GM12878 (cell line): ENCODE results near the gene SCYGR2. TPM values are rescaled to one million over a fixed set of nuclear protein-coding genes. Genes with fewer than 3 reads are reported as not detected.

Experiments used
- ATAC-seq: fragments of 200-7000 bp; cut with Tn5 transposase; 3 replicates; pipeline ENCODE4 v1.9.1; 2020; ENCODE audit warnings: mild to moderate bottlenecking, moderate library complexity
- BruUV-seq: library from RNA; stranded (reverse); fragments of 400-500 nt; replicated peaks from 2 replicates; lab custom pipeline; 2021; lab: Mats Ljungman, UMichigan
- CTCF ChIA-PET: fragments of 300-600 bp; sonication (Branson Sonifier 250); formaldehyde crosslinking; extraction: SDS; loops from one replicate; lab custom pipeline; 2021; ENCODE audit warnings: inconsistent platforms; lab: Yijun Ruan, JAX
- POLR2A ChIA-PET: fragments of 350-600 bp; formaldehyde crosslinking; extraction: SDS; loops from one replicate; lab custom pipeline; 2021; ENCODE audit warnings: inconsistent platforms; lab: Charles Lee
- RAD21 ChIA-PET: fragments of 300-600 bp; sonication (Branson Sonifier 250); formaldehyde crosslinking; loops from one replicate; lab custom pipeline; 2023; ENCODE audit warnings: antibody characterized with exemption; ENCODE audit not compliant: unreplicated experiment; lab: Charles Lee
- SMC1A ChIA-PET: fragments of 300-600 bp; sonication (Branson Sonifier 250); formaldehyde crosslinking; loops from one replicate; lab custom pipeline; 2023; ENCODE audit not compliant: unreplicated experiment, uncharacterized antibody; lab: Charles Lee
- DNase-seq: peaks from one replicate; pipeline ENCODE4 v3.0.0-alpha.2; 2011; ENCODE audit warnings: low read depth, low spot score
- FAIRE-seq: peaks from 3 replicates; lab custom pipeline; 2011; peaks lifted over from hg19 to GRCh38; lab: Jason Lieb, UNC
- H2AFZ ChIP-seq: 2 replicates; pipeline ENCODE4 v1.6.0; 2011; ENCODE audit warnings: low read depth, low read length, control low read depth; ENCODE audit not compliant: control insufficient read depth
- H3K27ac ChIP-seq: 2 replicates; pipeline ENCODE4 v1.5.1; 2011; ENCODE audit warnings: control low read depth; ENCODE audit not compliant: control insufficient read depth, insufficient read depth
- H3K27me3 ChIP-seq, 2 experiments: replicated peaks in 1 of 2; 2 replicates each; pipeline versions ENCODE4 v1.6.0 to v1.6.1; 2011; ENCODE audit warnings: low read length in 1 of 2; ENCODE audit not compliant: control insufficient read depth in 2 of 2, insufficient read depth in 2 of 2
- H3K36me3 ChIP-seq, 2 experiments: 2 replicates each; pipeline ENCODE4 v1.5.1; 2011; ENCODE audit warnings: low read length in 1 of 2; ENCODE audit not compliant: control insufficient read depth in 2 of 2, insufficient read depth in 2 of 2
- H3K4me1 ChIP-seq: 2 replicates; pipeline ENCODE4 v1.6.1; 2011; ENCODE audit warnings: mild to moderate bottlenecking, low read length, moderate library complexity, mixed read lengths; ENCODE audit not compliant: control insufficient read depth, insufficient read depth
- H3K4me2 ChIP-seq: 2 replicates; pipeline ENCODE4 v1.6.0; 2011; ENCODE audit warnings: control low read depth; ENCODE audit not compliant: control insufficient read depth, insufficient read depth
- H3K4me3 ChIP-seq: fragments of 200-600 bp; sonication (generic); 2 replicates; pipeline ENCODE4 v1.5.1; 2016
- H3K79me2 ChIP-seq: 2 replicates; pipeline ENCODE4 v1.6.0; 2011; ENCODE audit warnings: low read length; ENCODE audit not compliant: control insufficient read depth, insufficient read depth
- H3K9ac ChIP-seq: 2 replicates; pipeline ENCODE4 v1.8.0; 2011; ENCODE audit warnings: low read length, control low read depth, mixed read lengths; ENCODE audit not compliant: control insufficient read depth, insufficient read depth
- H3K9me3 ChIP-seq: replicated peaks from 3 replicates; pipeline ENCODE4 v1.5.1; 2011; ENCODE audit warnings: mild to moderate bottlenecking, low read length; ENCODE audit not compliant: control insufficient read depth, insufficient read depth
- H4K20me1 ChIP-seq: 2 replicates; pipeline ENCODE4 v1.6.0; 2011; ENCODE audit not compliant: control insufficient read depth, insufficient read depth
- CBX3 ChIP-seq: fragments of 200-600 bp; sonication (generic); IDR thresholded peaks from 2 replicates; pipeline ENCODE4 v1.6.1; 2016; ENCODE audit warnings: low read depth, borderline replicate concordance
- HDAC6 ChIP-seq: fragments of 200-600 bp; sonication (generic); IDR thresholded peaks from one replicate; pipeline ENCODE4 v1.8.0; 2017; ENCODE audit warnings: antibody characterized with exemption; ENCODE audit not compliant: unreplicated experiment
- MTA3 ChIP-seq: IDR thresholded peaks from 2 replicates; pipeline ENCODE4 v1.6.1; 2012; ENCODE audit warnings: low read length, inconsistent platforms, borderline replicate concordance
- RAD51 ChIP-seq: fragments of 450-650 bp; IDR thresholded peaks from 2 replicates; pipeline ENCODE4 v1.6.1; 2016; ENCODE audit warnings: moderate library complexity, mild to moderate bottlenecking, inconsistent platforms
- SIX5 ChIP-seq: IDR thresholded peaks from 2 replicates; pipeline ENCODE4 v1.6.1; 2011; ENCODE audit warnings: mild to moderate bottlenecking, low read depth, low read length, moderate library complexity; ENCODE audit not compliant: severe bottlenecking
- TAF1 ChIP-seq: IDR thresholded peaks from 2 replicates; pipeline ENCODE4 v1.6.1; 2011; ENCODE audit warnings: mild to moderate bottlenecking, low read depth, low read length, borderline replicate concordance
- YY1 ChIP-seq: IDR thresholded peaks from 2 replicates; pipeline ENCODE4 v1.6.1; 2011; ENCODE audit warnings: low read depth, mild to moderate bottlenecking, low read length
- ZBED1 ChIP-seq: IDR thresholded peaks from 2 replicates; pipeline ENCODE4 v1.6.1; 2016; ENCODE audit warnings: borderline replicate concordance
- ZNF592 ChIP-seq: fragments of 450-650 bp; IDR thresholded peaks from 2 replicates; pipeline ENCODE4 v1.6.1; 2017; ENCODE audit warnings: mild to moderate bottlenecking, moderate library complexity
- ZZZ3 ChIP-seq: IDR thresholded peaks from 2 replicates; pipeline ENCODE4 v1.6.1; 2011; ENCODE audit warnings: low read depth; ENCODE audit not compliant: control insufficient read depth, insufficient read length
- WGBS: methylation state at CpG from one replicate; pipeline ENCODE4 v1.1.6; 2016; ENCODE audit warnings: low lambda C conversion rate; ENCODE audit not compliant: insufficient replicate concordance, insufficient coverage; ENCODE audit errors: missing lambda C conversion rate; 5-methylcytosine and 5-hydroxymethylcytosine counted together
- in situ Hi-C: fragments of 300-500 bp; cut with MboI; formaldehyde crosslinking; loops from 9 replicates; pipeline ENCODE4 v1.14.3; 2018; ENCODE audit warnings: mixed read lengths
- intact Hi-C: fragments of 100-400 bp; cut with micrococcal nuclease; formaldehyde crosslinking; loops from one replicate; pipeline ENCODE4 v1.14.2; 2022; ENCODE audit not compliant: unreplicated experiment
- polyA plus RNA-seq, 11 experiments: library from polyadenylated mRNA; depleted of rRNA in 4 of 11; unstranded in 6 of 11; stranded (reverse) in 5 of 11; fragments of >200 nt; fragmentation: Nextera tagmentation in 4 of 11; fragmentation: Illumina TruSeq in 1 of 11; extraction: Ambion mirVana in 4 of 11; extraction: Trizol in 1 of 11; gene quantifications; 1 replicate in 1 of 11; 2 replicates in 10 of 11; pipeline versions ENCODE4 v1.2.1 to v1.2.3, GENCODE V29; 2011 to 2016; ENCODE audit warnings: inconsistent platforms in 2 of 11, missing spikeins in 2 of 11, low read depth in 1 of 11
- total RNA-seq, 4 experiments: library from RNA; depleted of rRNA in 3 of 4; stranded (reverse); fragments of >200 nt in 3 of 4; fragmentation: Illumina TruSeq in 1 of 4; extraction: Trizol in 1 of 4; gene quantifications; 2 replicates each; pipeline versions ENCODE4 v1.2.1 to v1.2.3, GENCODE V29; 2013 to 2021
- TF ChIP-seq, protein P1 (sequence below), 3 experiments: IDR thresholded peaks in 2 of 3; conservative IDR thresholded peaks in 1 of 3; 2 replicates each; pipeline ENCODE4 v1.5.1; 2011; ENCODE audit warnings: low read depth in 3 of 3, low read length in 3 of 3, mild to moderate bottlenecking in 3 of 3, control low read depth in 2 of 3, moderate library complexity in 2 of 3, inconsistent platforms in 1 of 3, mixed read lengths in 1 of 3; ENCODE audit not compliant: control insufficient read depth in 2 of 3, insufficient read depth in 1 of 3; ENCODE audit errors: extremely low read depth in 1 of 3
- TF ChIP-seq, protein P2 (sequence below): fragments of 450-650 bp; formaldehyde crosslinking; IDR thresholded peaks from 2 replicates; pipeline ENCODE4 v1.4.0; 2022; ENCODE audit warnings: mild to moderate bottlenecking, moderate library complexity
- TF ChIP-seq, protein P3 (sequence below): fragments of 450-650 bp; conservative IDR thresholded peaks from 2 replicates; pipeline ENCODE4 v1.6.1; 2017; ENCODE audit warnings: mild to moderate bottlenecking, moderate library complexity

The SCYGR2 gene
- total and polyA plus RNA-seq, 10 of the 15 experiments (the other 5 are each of a cell fraction or from before 2014, with no cell fraction given): not detected

GRCh38 chr2:227632827-227633226 lies 34.1 kb downstream of the SCYGR2 start:
- in situ Hi-C loops (no loop called here), intact Hi-C loops (no loop called here)
- WGBS: 33% methylated on average over 6 of the region's 6 CpGs
- Histone ChIP-seq H3K9ac (no peak overlapping the region), H2AFZ (no peak overlapping the region), H3K4me3 (no peak overlapping the region), H3K9me3 (no peaks in the 10 kb centered on the region), H3K4me1 (no peaks in the 10 kb centered on the region), H3K79me2 (no peaks in the 10 kb centered on the region), H3K27ac (no peak overlapping the region), H3K4me2 (no peak overlapping the region), H3K36me3 (no peaks in the 10 kb centered on the region), H4K20me1 (no peaks in the 10 kb centered on the region), H3K27me3 (peaks cover 0 to 1% of the 10 kb centered on the region in 2 experiments; a peak in 1 of 4 replicates)
- no peak for FAIRE-seq
- ChIA-PET RAD21 (interaction anchor here (1.5 to 2.2 kb wide), 2 partner anchors 25 to 133 kb away, joined by 3 to 5 read pairs; no protein-coding TSS in a partner anchor), POLR2A (no interaction called here), SMC1A (interaction anchor here (1.1 kb wide), 1 partner anchor 11 kb away, joined by 4 read pairs; no protein-coding TSS in a partner anchor), CTCF (interaction anchor here (2.0 to 2.7 kb wide), 2 partner anchors 133 to 227 kb away, joined by 5 to 7 read pairs; no protein-coding TSS in a partner anchor)
- no TSS peak for BruUV-seq
- no peak for DNase-seq
- no peak for ATAC-seq
- TF ChIP-seq ZBED1: no peak
- no peak for TF ChIP-seq RAD51
- no peak for TF ChIP-seq MTA3
- TF ChIP-seq ZNF592: no peak
- TF ChIP-seq SIX5: no peak
- no peak for TF ChIP-seq HDAC6
- TF ChIP-seq YY1: no peak
- TF ChIP-seq TAF1: no peak
- TF ChIP-seq, protein P1, sequence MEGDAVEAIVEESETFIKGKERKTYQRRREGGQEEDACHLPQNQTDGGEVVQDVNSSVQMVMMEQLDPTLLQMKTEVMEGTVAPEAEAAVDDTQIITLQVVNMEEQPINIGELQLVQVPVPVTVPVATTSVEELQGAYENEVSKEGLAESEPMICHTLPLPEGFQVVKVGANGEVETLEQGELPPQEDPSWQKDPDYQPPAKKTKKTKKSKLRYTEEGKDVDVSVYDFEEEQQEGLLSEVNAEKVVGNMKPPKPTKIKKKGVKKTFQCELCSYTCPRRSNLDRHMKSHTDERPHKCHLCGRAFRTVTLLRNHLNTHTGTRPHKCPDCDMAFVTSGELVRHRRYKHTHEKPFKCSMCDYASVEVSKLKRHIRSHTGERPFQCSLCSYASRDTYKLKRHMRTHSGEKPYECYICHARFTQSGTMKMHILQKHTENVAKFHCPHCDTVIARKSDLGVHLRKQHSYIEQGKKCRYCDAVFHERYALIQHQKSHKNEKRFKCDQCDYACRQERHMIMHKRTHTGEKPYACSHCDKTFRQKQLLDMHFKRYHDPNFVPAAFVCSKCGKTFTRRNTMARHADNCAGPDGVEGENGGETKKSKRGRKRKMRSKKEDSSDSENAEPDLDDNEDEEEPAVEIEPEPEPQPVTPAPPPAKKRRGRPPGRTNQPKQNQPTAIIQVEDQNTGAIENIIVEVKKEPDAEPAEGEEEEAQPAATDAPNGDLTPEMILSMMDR (IDR thresholded peaks at IDR 0.05 in 2 of 3, conservative IDR thresholded peaks at IDR 0.05 in 1 of 3; ENCODE audit: control insufficient read depth in 2 of 3, extremely low read depth in 1 of 3, insufficient read depth in 1 of 3, low read depth in 3 of 3, low read length in 3 of 3): no peak
- TF ChIP-seq, protein P2, sequence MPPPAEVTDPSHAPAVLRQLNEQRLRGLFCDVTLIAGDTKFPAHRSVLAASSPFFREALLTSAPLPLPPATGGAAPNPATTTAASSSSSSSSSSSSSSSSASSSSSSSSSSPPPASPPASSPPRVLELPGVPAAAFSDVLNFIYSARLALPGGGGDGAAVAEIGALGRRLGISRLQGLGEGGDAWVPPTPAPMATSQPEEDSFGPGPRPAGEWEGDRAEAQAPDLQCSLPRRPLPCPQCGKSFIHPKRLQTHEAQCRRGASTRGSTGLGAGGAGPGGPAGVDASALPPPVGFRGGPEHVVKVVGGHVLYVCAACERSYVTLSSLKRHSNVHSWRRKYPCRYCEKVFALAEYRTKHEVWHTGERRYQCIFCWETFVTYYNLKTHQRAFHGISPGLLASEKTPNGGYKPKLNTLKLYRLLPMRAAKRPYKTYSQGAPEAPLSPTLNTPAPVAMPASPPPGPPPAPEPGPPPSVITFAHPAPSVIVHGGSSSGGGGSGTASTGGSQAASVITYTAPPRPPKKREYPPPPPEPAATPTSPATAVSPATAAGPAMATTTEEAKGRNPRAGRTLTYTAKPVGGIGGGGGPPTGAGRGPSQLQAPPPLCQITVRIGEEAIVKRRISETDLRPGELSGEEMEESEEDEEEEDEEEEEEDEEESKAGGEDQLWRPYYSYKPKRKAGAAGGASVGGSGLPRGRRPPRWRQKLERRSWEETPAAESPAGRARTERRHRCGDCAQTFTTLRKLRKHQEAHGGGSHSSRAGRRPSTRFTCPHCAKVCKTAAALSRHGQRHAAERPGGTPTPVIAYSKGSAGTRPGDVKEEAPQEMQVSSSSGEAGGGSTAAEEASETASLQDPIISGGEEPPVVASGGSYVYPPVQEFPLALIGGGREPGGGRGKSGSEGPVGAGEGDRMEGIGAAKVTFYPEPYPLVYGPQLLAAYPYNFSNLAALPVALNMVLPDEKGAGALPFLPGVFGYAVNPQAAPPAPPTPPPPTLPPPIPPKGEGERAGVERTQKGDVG (CRISPR knock-in tag): no peak
- no peak for TF ChIP-seq ZZZ3
- no peak for TF ChIP-seq CBX3
- TF ChIP-seq, protein P3, sequence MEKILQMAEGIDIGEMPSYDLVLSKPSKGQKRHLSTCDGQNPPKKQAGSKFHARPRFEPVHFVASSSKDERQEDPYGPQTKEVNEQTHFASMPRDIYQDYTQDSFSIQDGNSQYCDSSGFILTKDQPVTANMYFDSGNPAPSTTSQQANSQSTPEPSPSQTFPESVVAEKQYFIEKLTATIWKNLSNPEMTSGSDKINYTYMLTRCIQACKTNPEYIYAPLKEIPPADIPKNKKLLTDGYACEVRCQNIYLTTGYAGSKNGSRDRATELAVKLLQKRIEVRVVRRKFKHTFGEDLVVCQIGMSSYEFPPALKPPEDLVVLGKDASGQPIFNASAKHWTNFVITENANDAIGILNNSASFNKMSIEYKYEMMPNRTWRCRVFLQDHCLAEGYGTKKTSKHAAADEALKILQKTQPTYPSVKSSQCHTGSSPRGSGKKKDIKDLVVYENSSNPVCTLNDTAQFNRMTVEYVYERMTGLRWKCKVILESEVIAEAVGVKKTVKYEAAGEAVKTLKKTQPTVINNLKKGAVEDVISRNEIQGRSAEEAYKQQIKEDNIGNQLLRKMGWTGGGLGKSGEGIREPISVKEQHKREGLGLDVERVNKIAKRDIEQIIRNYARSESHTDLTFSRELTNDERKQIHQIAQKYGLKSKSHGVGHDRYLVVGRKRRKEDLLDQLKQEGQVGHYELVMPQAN: no peak
